NCI-H748 (cell line): ENCODE measurements around the gene PADI6.

Source experiments
- DNase-seq: peaks from one replicate; lab custom pipeline; 2025; ENCODE audit not compliant: unreplicated experiment; lab: John Stamatoyannopoulos, UW

PADI6 gene

GRCh38 chr1:17434016-17434415 is 62.0 kb downstream of the PADI6 start:
- DNase-seq = no peak

- DNase-seq = no peak
Observed at GRCh38 chr1:17434601-17435000, 62.6 kb downstream of the PADI6 start.

- DNase-seq = no peak
Observed at GRCh38 chr1:17436380-17437174, 64.6 kb downstream of the PADI6 start.

GRCh38 chr1:17437260-17437579 is 65.2 kb downstream of the PADI6 start:
- no peak for DNase-seq

- DNase-seq = peak; percentile 67
Observed at GRCh38 chr1:17437580-17438317, 65.8 kb downstream of the PADI6 start.

GRCh38 chr1:17438318-17439249 is 66.6 kb downstream of the PADI6 start:
- peak; percentile 64 for DNase-seq

- peak; percentile 81 for DNase-seq
Observed at GRCh38 chr1:17439250-17440073, 67.5 kb downstream of the PADI6 start, which contains the start of gene RCC2. Gene RCC2 (minus strand): TSS chr1:17439677. CDS start chr1:17438514, 1,163 bp downstream.

GRCh38 chr1:17440074-17440826 is 68.3 kb downstream of the PADI6 start:
- no peak for DNase-seq

- DNase-seq = no peak
Observed at GRCh38 chr1:17440827-17441168, 68.8 kb downstream of the PADI6 start.

- DNase-seq = peak; percentile 8
Observed at GRCh38 chr1:17441265-17441992, 69.4 kb downstream of the PADI6 start.

GRCh38 chr1:17441993-17442357 is 70.0 kb downstream of the PADI6 start:
- DNase-seq = no peak

GRCh38 chr1:17442841-17443240 is 70.8 kb downstream of the PADI6 start:
- no peak for DNase-seq

GRCh38 chr1:17447501-17447992 is 75.6 kb downstream of the PADI6 start:
- no peak for DNase-seq
